Epithelial cell of proximal tubule (primary cell): ENCODE measurements around the gene NINJ1. TPM values are rescaled to one million over a fixed set of nuclear protein-coding genes. Genes with fewer than 3 reads are reported as not detected.

ENCODE experiments used
- DNase-seq: peaks from one replicate; pipeline ENCODE4 v3.0.0-alpha.2; 2011; ENCODE audit warnings: low read depth
- H3K4me3 ChIP-seq: 2 replicates; pipeline ENCODE4 v1.5.1; 2011; ENCODE audit warnings: low read depth, mild to moderate bottlenecking, low read length
- total RNA-seq: library from RNA; depleted of rRNA; stranded (reverse); fragments of >200 nt; gene quantifications from 2 replicates; pipeline ENCODE4 v1.2.3, GENCODE V29; 2015
- TF ChIP-seq, protein P1 (sequence below): conservative IDR thresholded peaks from 2 replicates; pipeline ENCODE4 v1.5.1; 2012; ENCODE audit warnings: low read depth, mild to moderate bottlenecking, low read length

The NINJ1 gene
- total RNA-seq, 1 donor from 2014 or later, result 59.0 TPM

GRCh38 chr9:93137362-93137761 is 3.3 kb upstream of the NINJ1 start:
- H3K4me3 ChIP-seq, result no peak overlapping the region
- TF ChIP-seq, protein P1, sequence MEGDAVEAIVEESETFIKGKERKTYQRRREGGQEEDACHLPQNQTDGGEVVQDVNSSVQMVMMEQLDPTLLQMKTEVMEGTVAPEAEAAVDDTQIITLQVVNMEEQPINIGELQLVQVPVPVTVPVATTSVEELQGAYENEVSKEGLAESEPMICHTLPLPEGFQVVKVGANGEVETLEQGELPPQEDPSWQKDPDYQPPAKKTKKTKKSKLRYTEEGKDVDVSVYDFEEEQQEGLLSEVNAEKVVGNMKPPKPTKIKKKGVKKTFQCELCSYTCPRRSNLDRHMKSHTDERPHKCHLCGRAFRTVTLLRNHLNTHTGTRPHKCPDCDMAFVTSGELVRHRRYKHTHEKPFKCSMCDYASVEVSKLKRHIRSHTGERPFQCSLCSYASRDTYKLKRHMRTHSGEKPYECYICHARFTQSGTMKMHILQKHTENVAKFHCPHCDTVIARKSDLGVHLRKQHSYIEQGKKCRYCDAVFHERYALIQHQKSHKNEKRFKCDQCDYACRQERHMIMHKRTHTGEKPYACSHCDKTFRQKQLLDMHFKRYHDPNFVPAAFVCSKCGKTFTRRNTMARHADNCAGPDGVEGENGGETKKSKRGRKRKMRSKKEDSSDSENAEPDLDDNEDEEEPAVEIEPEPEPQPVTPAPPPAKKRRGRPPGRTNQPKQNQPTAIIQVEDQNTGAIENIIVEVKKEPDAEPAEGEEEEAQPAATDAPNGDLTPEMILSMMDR, result no peak
- no peak for DNase-seq

DNA sequence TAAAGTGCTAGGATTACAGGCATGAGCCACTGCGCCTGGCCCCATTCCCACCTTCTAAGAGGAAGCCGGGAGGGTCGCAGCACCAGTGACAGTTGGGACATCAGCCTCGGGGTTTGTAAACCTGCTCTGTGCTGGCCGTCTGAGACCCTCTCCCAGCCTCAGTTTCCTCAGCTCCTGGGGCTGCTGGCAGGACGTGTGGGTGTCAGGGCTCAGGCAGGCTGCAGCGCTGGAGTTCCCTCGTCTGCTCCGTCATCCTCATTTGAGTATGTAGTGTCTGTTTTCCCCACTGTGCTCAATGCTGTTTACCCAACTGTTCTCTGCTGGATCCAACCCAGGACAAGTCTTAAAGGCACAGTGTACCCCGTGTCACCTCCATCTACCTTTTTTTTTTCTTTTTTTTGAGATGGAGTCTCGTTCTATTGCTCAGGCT is 2.0 kb upstream of the NINJ1 start:
- H3K4me3 ChIP-seq, result no peak overlapping the region
- TF ChIP-seq, protein P1, result no peak
- DNase-seq, result no peak

DNA sequence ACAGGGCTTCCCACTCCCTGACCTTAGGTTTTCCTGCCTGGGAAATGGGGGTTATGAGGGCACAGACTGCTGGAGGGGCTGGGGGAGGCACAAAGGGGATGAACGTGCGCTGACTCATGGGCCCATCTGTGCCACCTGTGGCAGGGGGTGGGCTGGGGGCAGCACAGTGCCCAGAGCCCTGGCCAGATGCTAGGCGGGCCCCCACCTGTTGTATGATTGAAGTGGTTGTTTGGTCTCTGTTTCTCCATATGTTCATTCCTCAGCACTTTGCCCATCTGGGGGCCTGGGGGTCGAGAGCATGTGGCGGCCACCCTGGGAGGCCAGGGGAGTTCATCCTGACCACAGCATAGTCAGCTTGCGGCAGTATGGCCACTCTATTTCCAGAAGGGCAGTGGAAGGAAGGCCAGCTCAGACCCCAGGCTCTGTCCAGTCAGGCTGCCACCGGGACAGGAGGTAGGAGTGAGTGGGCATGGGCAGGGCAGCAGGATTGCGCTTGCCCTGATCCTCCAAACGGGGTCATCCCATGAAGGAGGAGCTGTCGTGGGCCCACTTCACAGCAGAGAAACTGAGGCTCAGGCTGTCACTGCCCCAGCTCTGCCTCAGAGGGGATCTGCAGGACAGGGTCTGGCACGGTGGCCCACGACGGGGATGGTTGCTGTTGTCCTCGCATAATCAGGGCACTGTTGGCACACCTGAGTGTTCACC is 841 bp upstream of the NINJ1 start:
- no peak for DNase-seq
- TF ChIP-seq, protein P1, result no peak
- peak overlapping the region; percentile 91 for H3K4me3 ChIP-seq

GRCh38 chr9:93133681-93134014 is 403 bp downstream of the NINJ1 start:
- DNase-seq, result no peak
- TF ChIP-seq, protein P1, result no peak
- H3K4me3 ChIP-seq, result peak overlapping the region; percentile 91

DNA sequence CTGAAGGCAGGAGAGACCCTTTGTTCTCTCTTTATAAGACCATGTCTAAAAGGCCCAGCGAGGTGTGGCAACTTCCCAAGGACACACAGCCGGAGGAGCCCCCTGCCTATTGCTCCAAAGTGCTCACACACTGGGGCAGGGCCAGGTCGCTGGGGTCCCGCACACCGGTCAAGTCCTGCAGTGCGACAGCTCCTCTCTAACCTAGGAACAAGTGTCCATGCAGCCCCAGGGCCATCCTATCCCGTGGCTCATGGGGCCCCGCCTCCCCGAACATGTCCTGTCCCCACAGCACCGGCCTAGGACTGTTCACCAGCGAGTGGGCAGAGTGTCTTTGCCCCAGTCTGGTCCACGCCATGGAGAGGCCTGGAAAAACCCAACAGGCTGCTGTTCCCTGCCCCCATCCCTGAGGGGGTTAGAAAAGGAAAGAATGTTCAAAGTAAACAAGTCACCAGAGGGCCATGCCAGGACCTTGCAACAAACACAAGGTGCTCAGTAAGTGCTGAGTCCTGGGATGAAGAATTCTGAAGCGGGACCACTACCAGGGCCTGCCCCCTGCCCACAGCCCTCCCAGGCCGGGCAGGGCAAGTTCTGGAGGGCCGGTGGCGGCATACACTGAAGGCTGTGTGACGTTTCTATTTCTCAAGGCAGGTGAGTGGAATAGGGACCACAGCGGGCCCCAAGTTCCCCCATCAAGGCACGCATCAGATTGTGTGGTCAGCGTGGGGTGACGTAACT is 938 bp downstream of the NINJ1 start:
- TF ChIP-seq, protein P1, result no peak
- peak overlapping the region; percentile 91 for H3K4me3 ChIP-seq
- no peak for DNase-seq

DNA sequence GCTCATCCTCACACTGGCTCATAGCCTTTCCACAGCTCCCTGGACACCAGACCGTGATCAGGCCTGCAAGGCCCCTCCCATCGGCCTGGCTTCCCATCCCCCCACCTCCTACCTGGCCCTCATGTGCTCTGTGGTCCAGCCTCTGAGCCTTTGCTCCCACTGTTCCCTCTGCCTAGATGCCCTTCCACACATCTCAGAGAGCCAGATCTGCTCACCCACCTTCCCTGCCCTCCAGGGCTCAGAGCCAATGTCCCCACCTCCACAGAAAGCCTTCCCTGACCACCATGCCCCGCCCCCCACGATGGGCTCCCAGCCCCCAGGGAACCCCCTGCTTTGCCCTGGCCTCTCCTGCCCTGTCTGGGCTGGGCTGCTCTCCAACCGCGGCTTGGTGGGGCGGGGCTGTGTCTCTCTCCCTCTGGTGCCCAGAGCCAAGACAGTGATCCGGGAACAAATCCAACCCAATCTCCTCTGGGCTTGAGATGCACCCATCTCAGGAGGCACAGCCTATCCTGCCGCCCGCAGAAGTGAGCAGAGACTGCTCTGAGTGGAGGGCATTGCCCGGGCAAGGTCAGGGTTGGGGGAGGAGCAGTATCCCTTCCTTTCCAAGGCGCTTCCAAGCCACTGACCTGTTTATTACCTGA is 1.6 kb downstream of the NINJ1 start:
- DNase-seq, result no peak
- TF ChIP-seq, protein P1, result no peak
- peak overlapping the region; percentile 91 for H3K4me3 ChIP-seq
